NCI-H2107 (cell line): ENCODE data around the gene BRSK2.
"Not testable (repeated sequence)": the region's sequence is repeated elsewhere in the genome, so short reads cannot be mapped to it uniquely, and the experiment has no call there.

ENCODE experiments used
- DNase-seq: peaks from one replicate; lab custom pipeline; 2025; lab: John Stamatoyannopoulos, UW

Gene BRSK2

GRCh38 chr11:1354125-1354938 is 35.4 kb upstream of the BRSK2 start:
- no peak for DNase-seq

GRCh38 chr11:1356007-1356435 is 33.7 kb upstream of the BRSK2 start:
- no peak for DNase-seq

GRCh38 chr11:1356478-1356960 is 33.2 kb upstream of the BRSK2 start:
- no peak for DNase-seq

- DNase-seq: no peak
Observed at GRCh38 chr11:1358286-1358685, 31.4 kb upstream of the BRSK2 start.

GRCh38 chr11:1358931-1359330 is 30.8 kb upstream of the BRSK2 start:
- DNase-seq: not testable (repeated sequence)

- DNase-seq: no peak
Observed at GRCh38 chr11:1359556-1359955, 30.2 kb upstream of the BRSK2 start.

- DNase-seq: no peak
Observed at GRCh38 chr11:1360181-1360834, 29.4 kb upstream of the BRSK2 start.

- no peak for DNase-seq
Observed at GRCh38 chr11:1360835-1361357, 28.8 kb upstream of the BRSK2 start.

GRCh38 chr11:1361882-1362281 is 27.9 kb upstream of the BRSK2 start:
- no peak for DNase-seq

- no peak for DNase-seq
Observed at GRCh38 chr11:1367721-1368120, 22.0 kb upstream of the BRSK2 start.

GRCh38 chr11:1368216-1368615 is 21.5 kb upstream of the BRSK2 start:
- DNase-seq: no peak

GRCh38 chr11:1368966-1369365 is 20.8 kb upstream of the BRSK2 start:
- DNase-seq: no peak

GRCh38 chr11:1369371-1370005 is 20.2 kb upstream of the BRSK2 start:
- no peak for DNase-seq

GRCh38 chr11:1370186-1371025 is 19.3 kb upstream of the BRSK2 start:
- DNase-seq: no peak

GRCh38 chr11:1371026-1371325 is 18.8 kb upstream of the BRSK2 start:
- DNase-seq: no peak

- no peak for DNase-seq
Observed at GRCh38 chr11:1371377-1371776, 18.4 kb upstream of the BRSK2 start.

GRCh38 chr11:1371836-1372465 is 17.8 kb upstream of the BRSK2 start:
- DNase-seq: no peak

- DNase-seq: no peak
Observed at GRCh38 chr11:1372660-1373059, 17.1 kb upstream of the BRSK2 start.

GRCh38 chr11:1373536-1374214 is 16.1 kb upstream of the BRSK2 start:
- no peak for DNase-seq

GRCh38 chr11:1375161-1375954 is 14.4 kb upstream of the BRSK2 start:
- DNase-seq: no peak
